NT2/D1 (cell line): Measurements from ENCODE around the gene SLC37A1.
A peak's percentile ranks its signal among the peaks of the same experiment; 100 is the strongest.

Experiments
- DNase-seq: peaks from one replicate; pipeline ENCODE4 v3.0.0-alpha.2; 2011; ENCODE audit warnings: low read depth, low spot score
- H3K27me3 ChIP-seq: 2 replicates; pipeline ENCODE4 v1.6.0; 2011; ENCODE audit warnings: mild to moderate bottlenecking; ENCODE audit not compliant: insufficient read length, insufficient read depth
- H3K36me3 ChIP-seq: 2 replicates; pipeline ENCODE4 v1.6.1; 2011; ENCODE audit warnings: mild to moderate bottlenecking, low read length, mixed read lengths; ENCODE audit not compliant: insufficient read depth, insufficient read length
- H3K4me1 ChIP-seq: 2 replicates; pipeline ENCODE4 v1.5.1; 2011; ENCODE audit not compliant: insufficient read depth, insufficient read length
- H3K4me3 ChIP-seq: 2 replicates; pipeline ENCODE4 v1.5.1; 2011; ENCODE audit warnings: low read depth; ENCODE audit not compliant: insufficient read length
- H3K9ac ChIP-seq: 2 replicates; pipeline ENCODE4 v1.6.0; 2011; ENCODE audit warnings: low read depth; ENCODE audit not compliant: insufficient read length
- H3K9me3 ChIP-seq: 2 replicates; pipeline ENCODE4 v1.5.1; 2011; ENCODE audit warnings: mild to moderate bottlenecking, low read length; ENCODE audit not compliant: insufficient read depth
- SUZ12 ChIP-seq: IDR thresholded peaks from 2 replicates; pipeline ENCODE4 v1.6.1; 2011; ENCODE audit not compliant: insufficient read length, insufficient read depth; ENCODE audit errors: extremely low read depth
- YY1 ChIP-seq: IDR thresholded peaks from 2 replicates; pipeline ENCODE4 v1.6.1; 2011; ENCODE audit not compliant: insufficient read length, insufficient read depth
- ZNF274 ChIP-seq: IDR thresholded peaks from 2 replicates; pipeline ENCODE4 v1.6.1; 2011; ENCODE audit warnings: mild to moderate bottlenecking, low read depth, low read length

The SLC37A1 gene

GRCh38 chr21:42513151-42513984, at the start of gene SLC37A1:
SLC37A1 (plus strand) TSS chr21:42513852; CDS start chr21:42518455, 4,603 bp downstream.
- H3K9me3 ChIP-seq: no peaks in the 10 kb centered on the region
- peaks cover 1% of the 10 kb centered on the region for H3K36me3 ChIP-seq
- no peak for DNase-seq
- H3K4me3 ChIP-seq: peak within 1 kb of the TSS; percentile 46
- H3K27me3 ChIP-seq: no peaks in the 10 kb centered on the region
- H3K9ac ChIP-seq: peak within 1 kb of the TSS; percentile 79
- TF ChIP-seq ZNF274 (no peak), SUZ12 (no peak), YY1 (no peak)
- peaks cover 10% of the 10 kb centered on the region for H3K4me1 ChIP-seq

- no peak overlapping the region for H3K9ac ChIP-seq
- H3K4me1 ChIP-seq: peaks cover 9% of the 10 kb centered on the region
- TF ChIP-seq ZNF274: no peak
- no peak for TF ChIP-seq YY1
- TF ChIP-seq SUZ12: no peak
- no peak overlapping the region for H3K4me3 ChIP-seq
- no peaks in the 10 kb centered on the region for H3K27me3 ChIP-seq
- DNase-seq: no peak
- peaks cover 19% of the 10 kb centered on the region; the same call in 1 of the 2 replicates for H3K9me3 ChIP-seq
- no peaks in the 10 kb centered on the region for H3K36me3 ChIP-seq
Observed at GRCh38 chr21:42463861-42464515, 49.7 kb upstream of the SLC37A1 start.

- peaks cover 9% of the 10 kb centered on the region for H3K4me1 ChIP-seq
- peaks cover 11% of the 10 kb centered on the region; the same call in 1 of the 2 replicates for H3K9me3 ChIP-seq
- H3K27me3 ChIP-seq: no peaks in the 10 kb centered on the region
- no peak overlapping the region for H3K9ac ChIP-seq
- no peaks in the 10 kb centered on the region for H3K36me3 ChIP-seq
- TF ChIP-seq SUZ12 (no peak), YY1 (no peak), ZNF274 (no peak)
- no peak overlapping the region for H3K4me3 ChIP-seq
- DNase-seq: no peak
Observed at GRCh38 chr21:42465008-42465802, 48.4 kb upstream of the SLC37A1 start.

- Histone ChIP-seq H3K36me3 (no peaks in the 10 kb centered on the region), H3K4me3 (no peak overlapping the region), H3K9me3 (peaks cover 6% of the 10 kb centered on the region; the same call in 1 of the 2 replicates), H3K27me3 (no peaks in the 10 kb centered on the region), H3K9ac (no peak overlapping the region), H3K4me1 (peaks cover 9% of the 10 kb centered on the region)
- no peak for TF ChIP-seq ZNF274
- no peak for TF ChIP-seq YY1
- no peak for TF ChIP-seq SUZ12
- no peak for DNase-seq
Observed at GRCh38 chr21:42465803-42466127, 47.9 kb upstream of the SLC37A1 start.

GRCh38 chr21:42466700-42467099, 47.0 kb upstream of the SLC37A1 start:
- TF ChIP-seq SUZ12 (no peak), ZNF274 (no peak), YY1 (no peak)
- H3K36me3 ChIP-seq: no peaks in the 10 kb centered on the region
- no peaks in the 10 kb centered on the region; the same call in 1 of the 2 replicates for H3K9me3 ChIP-seq
- peaks cover 9% of the 10 kb centered on the region for H3K4me1 ChIP-seq
- no peak for DNase-seq
- no peak overlapping the region for H3K4me3 ChIP-seq
- H3K9ac ChIP-seq: no peak overlapping the region
- no peaks in the 10 kb centered on the region for H3K27me3 ChIP-seq

- no peaks in the 10 kb centered on the region for H3K36me3 ChIP-seq
- H3K27me3 ChIP-seq: no peaks in the 10 kb centered on the region
- DNase-seq: no peak
- H3K4me1 ChIP-seq: peaks cover 6% of the 10 kb centered on the region
- no peak overlapping the region for H3K9ac ChIP-seq
- no peaks in the 10 kb centered on the region; the same call in 1 of the 2 replicates for H3K9me3 ChIP-seq
- no peak overlapping the region for H3K4me3 ChIP-seq
- TF ChIP-seq ZNF274 (no peak), YY1 (no peak), SUZ12 (no peak)
Observed at GRCh38 chr21:42467140-42467983, 46.3 kb upstream of the SLC37A1 start.
